Fibroblast of skin of abdomen (primary cell): ENCODE data around the gene TUG1. TPM values are rescaled to one million over a fixed set of nuclear protein-coding genes. Genes with fewer than 3 reads are reported as not detected.

ENCODE experiments used
- DNase-seq: peaks from one replicate; pipeline ENCODE4 v3.0.0-alpha.2; 2013
- polyA plus RNA-seq, 2 experiments: library from polyadenylated mRNA; unstranded; fragments of 120-200 nt; gene quantifications; one replicate each; pipeline ENCODE4 v1.2.1, GENCODE V29; 2013; ENCODE audit not compliant: insufficient read length in 2 of 2

The TUG1 gene
- 75.0 TPM for polyA plus RNA-seq (2013, experiment 1 of 2; ENCODE audit: insufficient read length)
- 71.1 TPM for polyA plus RNA-seq (2013, experiment 2 of 2; ENCODE audit: insufficient read length)

DNA sequence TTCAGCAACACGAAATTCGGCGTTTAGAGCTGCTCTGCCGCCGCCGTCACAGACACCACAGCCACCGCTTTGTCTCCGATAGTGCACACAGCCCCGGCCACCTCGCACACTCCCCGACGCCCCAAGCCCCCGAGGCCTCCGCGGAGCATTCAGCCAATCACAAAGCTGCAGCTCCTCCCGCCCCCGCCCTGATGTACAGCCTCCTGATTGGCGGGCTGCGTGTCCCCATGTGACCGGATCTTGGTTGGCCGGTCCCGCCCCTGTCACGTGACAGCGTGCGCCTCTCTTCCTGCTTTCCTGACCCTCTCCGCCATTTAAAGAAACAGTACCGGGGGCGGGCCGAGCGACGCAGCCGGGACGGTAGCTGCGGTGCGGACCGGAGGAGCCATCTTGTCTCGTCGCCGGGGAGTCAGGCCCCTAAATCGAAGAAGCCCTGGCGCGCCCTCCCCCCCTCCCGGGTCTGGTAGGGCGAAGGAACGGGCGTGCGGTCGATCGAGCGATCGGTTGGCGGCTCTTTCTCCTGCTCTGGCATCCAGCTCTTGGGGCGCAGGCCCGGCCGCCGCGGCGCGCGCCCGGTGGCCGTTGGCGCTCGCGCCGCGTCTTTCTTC is at the start of gene TUG1:
TSS of gene TUG1 (plus strand) at position 342 of the 608 bp plus-strand sequence.
- peak; percentile 99 for DNase-seq

DNA sequence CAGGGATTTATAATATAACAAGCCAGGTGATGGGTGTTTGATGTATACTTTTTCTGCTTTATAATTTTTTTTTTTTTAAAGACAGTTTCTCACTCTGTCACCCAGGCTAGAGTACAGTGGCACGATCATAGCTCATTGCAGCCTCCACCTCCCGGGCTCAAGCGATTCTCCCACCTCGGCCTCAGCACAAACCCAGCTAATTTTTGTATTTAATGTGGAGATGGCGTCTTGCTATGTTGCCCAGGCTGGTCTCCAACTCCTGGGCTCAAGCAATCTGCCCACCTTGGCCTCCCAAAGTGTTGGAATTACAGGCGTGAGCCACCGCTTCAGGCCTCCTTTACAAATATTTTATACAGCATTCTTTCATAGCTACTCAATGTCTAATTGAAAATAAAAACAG is 49.1 kb upstream of the TUG1 start:
- no peak for DNase-seq

GRCh38 chr22:30920407-30920806 is 48.7 kb upstream of the TUG1 start:
- peak; percentile 53 for DNase-seq

DNA sequence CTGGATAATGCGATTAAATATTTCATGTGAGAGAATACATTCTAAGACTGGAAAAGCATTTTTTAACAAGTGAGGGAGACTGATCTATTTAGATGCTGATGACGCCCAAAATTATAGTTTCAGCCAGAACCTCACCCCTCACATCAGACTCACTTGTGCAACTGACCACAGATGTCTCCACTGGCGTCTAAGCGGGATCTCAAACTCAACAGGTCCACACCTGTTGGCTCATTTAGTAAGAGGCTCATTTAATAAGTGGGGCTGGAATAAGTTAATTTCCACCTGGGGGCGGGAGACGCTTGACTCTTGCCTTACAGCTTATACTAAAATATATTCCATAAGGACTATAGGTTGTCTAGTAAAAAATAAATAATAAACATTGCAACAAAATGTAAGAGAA is 48.0 kb upstream of the TUG1 start:
- DNase-seq: no peak

GRCh38 chr22:30922151-30922611 is 46.9 kb upstream of the TUG1 start:
- DNase-seq: peak; percentile 61

- DNase-seq: no peak
These were observed 45.7 kb upstream of the TUG1 start for GRCh38 chr22:30923168-30923900.

DNA sequence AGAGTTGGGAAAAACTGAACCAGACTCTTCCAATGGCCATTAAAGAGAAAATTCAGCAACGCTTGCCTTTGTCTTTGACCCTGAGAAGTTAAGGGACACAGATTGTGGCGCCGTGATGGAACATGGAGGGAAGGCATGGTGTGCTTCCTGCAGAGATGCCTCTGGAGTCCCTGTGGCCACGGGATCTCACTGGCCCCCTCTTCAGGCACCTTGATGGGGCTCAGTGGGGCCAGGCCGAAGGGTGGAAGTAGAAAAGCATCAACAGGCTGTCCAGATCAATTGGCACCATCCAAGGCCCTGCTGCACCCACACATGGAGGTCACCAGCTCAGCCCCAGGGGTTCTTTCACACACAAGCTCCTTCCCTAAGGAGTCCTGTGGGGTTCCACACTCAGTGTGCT is 43.4 kb upstream of the TUG1 start:
- DNase-seq: no peak

DNA sequence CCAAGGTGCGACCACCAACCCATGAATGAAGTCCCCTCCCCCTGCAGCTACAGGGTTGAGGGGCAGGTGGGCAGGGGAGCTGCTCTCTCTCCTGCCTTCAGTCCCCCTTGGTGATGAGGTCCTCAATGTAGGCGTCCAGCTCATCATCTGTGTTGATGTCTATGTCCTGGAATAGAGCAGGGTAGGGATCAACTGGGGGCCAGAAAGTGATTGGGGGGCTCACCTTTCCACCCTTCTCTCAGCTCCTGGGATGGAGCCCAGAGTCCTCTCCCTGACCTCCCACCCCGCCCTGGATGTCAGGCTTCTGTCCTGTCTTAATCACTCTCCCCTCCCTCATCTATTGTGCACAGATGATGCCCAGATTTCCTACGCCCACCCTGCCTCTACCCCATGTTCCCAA is 42.4 kb upstream of the TUG1 start:
- DNase-seq: no peak

DNA sequence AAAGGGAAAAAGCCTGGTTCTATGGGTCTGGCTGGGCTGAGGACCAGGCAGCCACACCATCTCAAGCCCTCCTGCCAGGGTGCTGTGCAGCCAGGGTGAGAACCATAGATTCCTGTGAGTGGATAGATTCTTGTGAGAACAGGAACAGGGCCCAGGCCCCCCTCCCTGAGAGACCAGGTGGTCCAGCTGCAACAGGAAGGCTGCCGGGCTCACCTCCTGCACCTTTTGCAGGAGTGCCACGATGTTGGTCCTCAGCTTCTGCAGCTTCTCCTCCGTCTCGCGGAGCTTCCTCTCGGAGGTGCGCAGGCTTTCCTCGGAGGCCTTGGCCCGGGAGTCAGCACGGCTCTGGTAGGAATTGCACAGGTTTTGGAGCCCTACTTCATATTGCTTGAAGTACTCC is 41.3 kb upstream of the TUG1 start:
- no peak for DNase-seq

DNA sequence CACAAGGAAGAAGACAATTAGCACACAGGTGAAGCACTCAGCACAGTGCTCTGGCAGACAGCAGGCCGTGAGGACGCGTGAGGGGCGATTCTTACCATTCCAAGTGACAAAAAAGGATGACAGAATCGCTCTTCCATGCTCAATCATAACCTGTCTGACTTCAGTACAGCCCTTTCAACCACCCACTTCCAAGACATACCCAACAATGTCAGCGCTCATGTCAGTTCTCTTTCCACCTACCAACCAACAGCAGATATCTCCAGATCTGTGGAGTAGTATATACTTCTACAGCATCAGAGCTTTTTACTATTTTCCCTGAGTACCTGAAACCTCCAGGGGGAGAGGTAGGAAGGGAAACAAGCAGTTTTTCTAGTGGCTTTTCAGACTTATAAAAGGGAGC is 40.7 kb upstream of the TUG1 start:
- DNase-seq: no peak

GRCh38 chr22:30930228-30930627 is 38.8 kb upstream of the TUG1 start:
- DNase-seq: no peak

DNA sequence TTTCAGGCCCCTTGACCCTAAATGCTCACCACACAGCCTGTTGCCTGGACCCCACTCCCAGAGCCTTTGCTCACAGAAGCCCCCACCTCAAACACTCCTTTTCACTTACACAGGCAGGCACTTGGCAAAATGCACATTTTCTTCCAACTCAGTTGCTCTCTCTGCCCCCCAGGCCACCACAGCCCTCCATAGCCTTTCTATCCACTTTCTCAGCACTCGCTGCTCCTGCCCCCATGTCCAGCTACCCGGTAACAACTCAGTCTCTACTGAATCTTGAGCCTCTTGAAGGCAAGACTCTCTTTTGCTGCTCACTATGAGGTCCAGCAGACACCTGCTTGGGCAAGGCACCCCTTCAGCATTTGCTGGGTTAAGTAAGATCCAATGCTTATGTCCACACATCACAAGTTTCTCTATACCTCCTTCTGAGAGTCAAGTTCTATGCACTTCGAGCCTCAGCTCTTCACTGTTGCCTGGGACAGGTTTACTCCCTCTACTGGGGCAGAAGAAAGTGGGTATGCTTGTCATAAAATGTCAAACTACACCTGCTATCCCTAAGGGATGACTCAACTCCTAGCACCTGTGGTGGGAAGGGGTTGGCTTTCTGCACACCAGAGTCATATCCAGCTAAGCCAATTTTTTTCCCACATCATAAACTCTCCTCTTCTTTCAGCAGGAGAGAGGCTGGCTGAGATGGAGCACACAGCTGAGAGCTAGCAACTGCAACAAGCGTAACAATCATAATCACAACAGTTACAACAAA is 37.3 kb upstream of the TUG1 start:
- DNase-seq: no peak

DNA sequence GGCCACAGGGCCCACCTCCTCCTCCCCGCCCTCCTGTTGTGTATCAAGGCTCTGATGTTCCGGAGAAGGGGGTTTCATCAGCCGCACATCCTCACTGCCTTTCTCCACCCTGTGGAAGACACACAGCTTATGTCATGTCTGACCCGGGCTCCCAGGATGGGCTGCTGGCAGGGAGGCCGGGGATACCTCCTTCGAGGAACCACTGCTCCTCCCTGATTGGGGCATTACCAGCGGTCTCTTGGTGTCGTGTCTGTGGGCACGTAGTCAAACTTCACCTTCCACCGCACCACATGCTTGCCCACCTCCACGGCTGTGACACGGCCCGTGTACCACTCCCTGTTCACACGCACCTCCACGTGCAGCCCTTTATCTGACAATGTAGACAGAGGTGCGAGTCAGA is 36.4 kb upstream of the TUG1 start:
- DNase-seq: no peak

DNA sequence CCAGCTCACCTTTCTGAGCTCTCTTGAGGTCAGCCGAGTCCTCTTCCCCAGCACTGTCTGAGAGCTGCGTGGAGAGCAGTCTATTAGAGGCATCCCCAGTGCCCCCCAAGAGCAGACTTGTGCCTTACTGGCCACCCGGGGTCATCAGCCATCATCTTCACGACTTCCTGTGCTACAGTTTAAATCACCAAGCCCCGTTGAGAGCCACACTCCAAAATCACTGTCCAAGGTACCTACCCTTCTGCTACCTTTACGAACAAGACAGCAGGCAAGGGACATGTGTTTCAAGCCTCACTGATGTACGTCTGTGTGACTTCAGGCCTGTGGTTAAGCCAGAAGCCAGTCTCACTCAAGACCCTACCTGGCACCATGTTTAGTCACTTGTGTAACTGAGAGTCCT is 35.6 kb upstream of the TUG1 start:
- no peak for DNase-seq

GRCh38 chr22:30934053-30934452 is 35.0 kb upstream of the TUG1 start:
- no peak for DNase-seq

DNA sequence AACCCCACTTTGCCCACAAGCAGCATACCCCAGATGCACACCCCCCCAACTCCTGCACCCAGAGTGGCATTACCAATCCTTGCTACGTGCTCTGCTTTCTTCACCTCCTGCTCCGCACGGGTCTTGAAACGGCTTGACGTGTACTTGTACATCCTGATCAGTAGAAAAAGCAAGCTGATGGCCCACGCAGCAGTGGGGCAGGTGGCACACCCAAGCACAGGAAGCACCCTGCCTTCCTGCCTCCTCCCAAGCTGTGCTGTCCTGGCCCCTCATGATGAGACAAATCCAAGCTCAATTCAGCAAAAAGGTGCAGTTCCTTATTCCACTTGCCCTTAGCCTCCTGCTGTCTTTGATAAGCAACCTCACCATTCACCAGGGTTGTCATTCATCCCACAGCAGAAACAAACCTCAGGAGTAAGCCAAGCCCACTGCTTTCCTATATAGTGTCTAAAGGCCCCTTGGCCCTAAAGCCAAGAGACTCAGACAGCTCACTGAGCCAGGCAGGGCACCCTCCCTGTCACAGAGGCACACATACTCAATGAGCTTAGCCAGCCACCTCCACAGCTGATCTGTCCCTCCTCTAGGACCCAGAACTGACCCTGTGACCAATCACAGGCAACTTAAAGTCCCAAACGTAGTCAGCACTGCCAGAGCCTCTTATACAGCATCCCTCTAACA is 28.2 kb upstream of the TUG1 start:
- no peak for DNase-seq

- no peak for DNase-seq
These were observed 27.7 kb upstream of the TUG1 start for GRCh38 chr22:30941363-30941740.

DNA sequence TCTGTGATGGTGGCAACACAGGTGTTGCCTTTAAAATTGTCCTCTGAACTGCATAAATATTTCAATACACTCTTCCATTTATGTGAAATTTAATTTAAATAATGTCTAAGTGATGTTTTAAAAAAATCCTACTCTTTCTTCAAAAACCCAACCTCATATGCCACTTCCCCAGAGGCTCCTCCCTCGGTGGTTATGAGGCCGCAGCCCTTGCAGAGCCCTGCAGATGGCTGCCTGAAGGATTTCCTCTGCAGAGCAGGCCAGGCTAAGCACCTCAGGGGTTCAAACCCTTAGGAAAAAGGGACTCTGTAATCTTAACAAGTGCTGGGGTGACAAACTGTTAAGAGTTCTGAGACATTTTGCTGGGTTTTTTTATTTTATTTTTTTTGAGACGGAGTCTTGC is 25.7 kb upstream of the TUG1 start:
- no peak for DNase-seq

DNA sequence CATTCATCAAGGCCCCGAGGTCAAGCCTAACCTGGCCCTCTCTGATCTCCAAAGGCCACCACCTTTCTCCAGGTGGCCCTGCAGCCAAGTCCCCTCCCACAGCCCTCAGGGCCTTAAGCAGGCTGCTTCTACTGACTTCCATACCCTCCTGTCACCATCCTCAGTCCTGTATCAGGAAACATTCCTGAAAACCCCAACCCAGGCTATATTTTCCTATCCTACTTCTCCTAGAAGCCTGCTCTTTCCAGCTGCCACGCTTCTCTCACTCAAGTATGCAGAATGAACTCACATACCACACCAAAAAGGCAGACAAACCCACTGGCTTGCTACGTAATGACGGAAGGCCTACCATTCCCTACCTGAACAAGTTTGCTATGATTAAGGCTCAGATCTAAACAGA is 24.1 kb upstream of the TUG1 start:
- DNase-seq: no peak

- DNase-seq: no peak
These were observed 23.4 kb upstream of the TUG1 start for GRCh38 chr22:30945653-30946052.

GRCh38 chr22:30946354-30946753 is 22.7 kb upstream of the TUG1 start:
- DNase-seq: no peak

DNA sequence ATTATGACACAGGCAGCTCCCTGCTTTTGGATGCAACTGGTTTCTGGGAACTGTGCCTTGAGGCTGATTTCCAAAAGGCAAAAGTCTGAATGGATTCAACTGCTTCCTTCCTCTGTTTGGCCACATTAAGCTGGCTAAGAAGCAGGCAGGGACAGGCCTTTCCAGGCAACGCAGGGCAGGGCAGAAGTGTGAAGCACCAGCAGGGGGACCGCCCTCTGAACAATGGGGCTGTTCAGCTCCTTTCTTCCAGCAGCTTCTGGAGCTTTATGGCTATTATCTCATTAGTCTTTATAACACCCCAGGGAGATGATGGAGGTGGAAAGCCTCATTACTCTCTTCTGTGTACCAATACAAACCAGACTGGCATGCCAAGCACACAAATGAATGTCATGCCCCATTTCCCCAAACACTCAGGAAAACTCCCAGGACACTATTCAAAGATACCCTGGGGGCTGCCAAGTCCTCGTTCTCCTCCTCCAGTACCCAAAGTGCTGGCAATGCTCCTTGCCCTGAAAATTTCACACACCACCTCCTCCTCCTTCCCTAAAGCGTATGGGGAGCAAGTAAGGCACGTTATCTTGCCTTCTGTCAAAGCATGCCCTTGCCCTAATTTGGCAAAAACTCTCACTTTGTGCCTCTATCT is 21.8 kb upstream of the TUG1 start:
- DNase-seq: no peak
